Inflammatory macrophage (primary cell): Measurements from ENCODE around the gene IREB2.
"Not testable (repeated sequence)": the region's sequence is repeated elsewhere in the genome, so short reads cannot be mapped to it uniquely, and the experiment has no call there.

Experiments used
- DNase-seq, 2 donors: peaks; one replicate each; pipeline ENCODE4 v3.0.0-alpha.2; 2020 to 2022

The IREB2 gene

DNA sequence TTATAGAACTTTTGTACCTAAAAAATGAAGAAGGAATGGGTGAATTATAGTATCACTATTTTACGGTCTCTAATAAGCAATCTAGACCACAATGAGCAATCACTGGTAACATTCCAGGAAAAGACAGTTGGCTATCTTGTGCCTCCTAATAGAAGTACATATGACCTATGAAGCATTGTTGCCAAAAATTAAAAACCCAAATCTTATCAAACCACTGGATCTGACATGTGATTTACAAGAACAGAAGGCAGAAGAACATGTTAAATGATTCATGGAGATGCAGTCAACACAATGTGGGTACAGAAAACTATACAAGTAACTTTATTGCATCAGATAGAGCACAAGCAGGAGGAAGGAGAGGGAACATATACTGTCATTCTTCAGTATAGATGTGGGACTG is 54.9 kb downstream of the IREB2 start:
- DNase-seq, result no peak

DNA sequence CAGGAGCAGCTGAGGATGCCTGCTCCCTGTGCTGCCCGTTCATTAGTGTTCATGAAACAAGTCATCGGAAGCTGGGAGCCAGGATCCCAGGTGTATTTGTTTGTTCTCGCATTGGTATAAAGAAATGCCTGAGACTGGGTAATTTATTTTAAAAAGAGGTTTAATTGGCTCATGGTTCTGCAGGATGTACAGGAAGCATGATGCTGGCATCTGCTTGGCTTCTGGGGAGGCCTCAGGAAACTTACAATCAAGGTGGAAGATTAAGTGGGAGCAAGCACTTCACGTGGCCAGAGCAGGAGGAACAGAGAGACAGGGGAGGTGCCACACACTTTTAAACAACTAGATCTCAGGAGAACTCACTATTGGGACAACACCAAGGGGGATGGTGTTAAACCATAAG is 63.8 kb downstream of the IREB2 start:
- no peak for DNase-seq

DNA sequence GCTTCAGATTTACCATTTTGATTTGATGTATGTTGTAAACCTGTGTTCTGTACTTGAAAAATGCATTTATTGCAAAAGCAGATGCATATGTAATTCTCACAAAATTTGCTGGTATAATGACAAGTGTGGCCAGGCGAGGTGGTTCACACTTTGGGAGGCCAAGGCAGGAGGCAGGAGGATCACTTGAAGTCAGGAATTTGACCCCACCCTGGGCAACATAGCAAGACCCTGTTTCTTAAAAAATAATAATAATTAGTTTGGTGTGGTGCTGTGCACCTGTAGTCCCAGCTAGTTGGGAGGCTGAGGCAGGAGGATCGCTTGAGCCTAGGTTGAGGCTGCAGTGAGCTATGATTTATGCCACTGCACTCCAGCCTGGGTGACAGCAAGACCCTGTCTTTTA is 64.6 kb downstream of the IREB2 start:
- DNase-seq, result no peak

DNA sequence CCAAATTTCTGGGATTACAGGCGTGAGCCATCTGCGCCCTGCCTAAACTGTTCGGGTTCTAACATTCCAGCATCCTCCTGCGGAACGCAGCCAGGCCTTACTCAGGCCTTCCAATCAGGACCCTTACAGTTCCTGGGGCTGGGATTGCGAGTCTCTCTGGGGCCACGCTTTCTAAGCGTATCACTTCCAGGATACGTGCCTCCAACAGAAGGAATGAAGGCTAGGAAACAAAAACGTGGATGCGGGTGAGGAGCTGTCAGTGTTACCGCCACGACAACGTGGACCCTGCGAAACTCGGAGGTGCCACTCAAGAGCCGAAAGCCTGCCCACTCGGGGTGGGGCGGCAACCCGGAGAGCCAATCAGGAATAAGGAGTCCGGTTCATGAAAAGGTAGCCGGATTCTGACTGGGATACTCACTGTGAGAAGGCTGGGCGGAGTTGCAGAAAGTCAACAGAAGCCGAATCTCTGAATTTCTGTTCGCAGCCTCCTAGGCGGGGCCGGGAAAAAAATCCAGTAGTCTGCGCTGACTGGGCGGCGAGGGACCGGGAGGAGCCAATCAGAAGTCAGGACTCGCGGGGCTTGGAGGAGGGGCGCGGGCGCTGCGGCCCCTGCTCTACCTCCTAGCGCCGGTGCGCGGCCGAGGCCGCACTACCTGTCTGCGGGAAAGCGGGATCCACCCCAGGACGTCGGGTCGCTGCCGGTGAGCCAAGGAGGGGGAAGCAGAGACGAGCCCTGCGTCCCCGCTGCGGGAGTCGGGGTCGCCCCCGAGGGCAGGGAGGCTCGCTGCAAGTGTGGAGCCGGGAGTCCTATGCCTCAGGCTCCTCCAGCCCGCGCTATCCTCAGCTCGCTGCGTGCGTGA is 69.2 kb downstream of the IREB2 start, which contains the start of gene HYKK:
HYKK (plus strand) TSS at position 607 of the 860 bp plus-strand sequence. CDS start 5,512 bp downstream, outside the sequence.
- DNase-seq, result peak; percentile 85 to 87

DNA sequence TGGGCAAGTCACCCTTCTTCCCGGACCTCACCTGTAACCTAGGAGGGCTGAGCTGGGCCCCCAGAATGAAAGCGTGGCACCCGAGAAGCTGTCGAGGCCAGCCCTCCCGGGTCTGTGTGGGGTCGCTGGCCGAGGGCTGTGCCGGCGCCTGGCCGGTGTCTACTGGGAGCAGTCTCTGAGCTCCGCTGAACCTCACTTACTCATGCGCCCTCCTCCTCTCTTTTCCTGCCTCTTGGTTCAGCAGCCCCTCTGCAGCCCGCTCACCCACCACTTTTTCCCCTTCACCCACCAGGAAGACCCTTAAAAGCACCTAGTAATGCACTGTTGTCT is 69.8 kb downstream of the IREB2 start:
- DNase-seq, result no peak

DNA sequence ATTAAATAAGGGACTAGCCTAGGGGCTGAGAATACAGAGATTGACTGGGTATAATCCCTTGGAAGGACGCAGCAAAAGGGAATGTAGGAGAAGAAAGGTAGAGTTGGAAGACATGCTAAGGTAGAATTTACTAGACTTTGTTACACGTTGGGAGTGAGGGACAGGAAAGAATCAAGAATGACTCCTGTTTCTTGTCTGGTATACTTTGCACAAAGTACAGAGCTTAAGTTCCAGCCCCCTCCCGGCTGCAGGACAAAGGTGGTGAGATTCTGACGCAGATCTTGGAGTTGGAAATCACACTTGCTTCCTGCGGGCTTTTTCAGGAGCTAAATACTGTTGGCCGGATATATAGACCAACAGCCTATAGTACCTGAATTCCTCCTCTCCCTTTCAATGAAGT is 70.3 kb downstream of the IREB2 start:
- DNase-seq, result no peak

DNA sequence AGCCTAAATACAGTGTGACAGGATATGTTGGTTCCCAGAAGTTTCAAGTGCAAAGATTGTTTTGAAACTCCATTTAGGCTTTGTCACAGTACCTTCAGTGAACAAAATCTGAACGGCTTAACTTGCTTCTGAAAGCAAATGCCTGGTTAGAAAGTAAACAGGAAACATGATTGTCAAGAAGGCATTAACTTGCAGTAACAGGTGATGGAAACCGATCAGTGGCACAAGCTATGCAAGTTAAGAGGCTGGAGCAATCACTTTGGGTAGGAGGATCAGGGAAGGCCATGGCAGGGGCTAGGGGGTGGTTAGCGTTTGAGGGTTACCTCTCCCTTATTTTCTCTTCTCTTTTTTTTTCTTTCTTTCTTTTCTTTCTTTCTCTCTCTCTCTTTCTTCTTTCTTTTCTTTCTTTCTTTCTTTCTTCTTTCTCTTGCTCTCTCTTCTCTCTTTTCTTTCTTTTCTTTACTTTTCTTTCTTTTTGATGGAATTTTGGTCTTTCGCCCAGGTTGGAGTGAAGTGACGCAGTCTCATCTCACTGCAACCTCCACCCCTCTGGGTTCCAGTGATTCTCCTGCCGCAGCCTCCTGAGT is 71.8 kb downstream of the IREB2 start:
- DNase-seq, result no peak

DNA sequence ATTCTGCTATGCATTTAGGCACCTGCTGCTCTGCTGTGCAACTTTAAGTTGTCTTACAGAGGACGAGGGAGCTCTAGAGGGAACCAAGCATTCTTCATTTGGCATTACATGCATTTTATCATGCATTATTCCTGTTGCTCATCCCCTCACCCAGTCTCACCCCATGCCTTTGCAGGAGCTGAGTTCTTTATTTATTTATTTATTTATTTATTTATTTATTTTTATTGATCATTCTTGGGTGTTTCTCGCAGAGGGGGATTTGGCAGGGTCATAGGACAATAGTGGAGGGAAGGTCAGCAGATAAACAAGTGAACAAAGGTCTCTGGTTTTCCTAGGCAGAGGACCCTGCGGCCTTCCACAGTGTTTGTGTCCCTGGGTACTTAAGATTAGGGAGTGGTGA is 82.0 kb downstream of the IREB2 start:
- not testable (repeated sequence) for DNase-seq

DNA sequence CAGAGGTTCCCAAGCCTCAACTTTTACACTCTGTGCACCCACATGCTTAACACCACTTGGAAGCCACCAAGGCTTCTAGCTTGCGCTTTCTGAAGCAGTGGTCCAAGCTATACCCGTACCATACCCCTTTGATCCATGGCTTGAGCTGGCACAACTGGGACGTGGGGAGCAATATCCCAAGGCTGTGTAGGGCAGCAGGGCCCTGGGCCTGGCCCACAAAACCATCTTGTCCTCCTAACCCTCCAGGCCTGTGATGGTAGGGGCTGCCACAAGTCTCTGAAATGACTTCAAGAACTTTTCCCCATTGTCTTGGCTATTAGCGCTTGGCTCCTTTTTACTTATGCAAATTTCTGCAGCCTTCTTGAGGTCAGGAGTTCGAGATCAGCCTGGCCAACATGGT is 86.2 kb downstream of the IREB2 start:
- no peak for DNase-seq

DNA sequence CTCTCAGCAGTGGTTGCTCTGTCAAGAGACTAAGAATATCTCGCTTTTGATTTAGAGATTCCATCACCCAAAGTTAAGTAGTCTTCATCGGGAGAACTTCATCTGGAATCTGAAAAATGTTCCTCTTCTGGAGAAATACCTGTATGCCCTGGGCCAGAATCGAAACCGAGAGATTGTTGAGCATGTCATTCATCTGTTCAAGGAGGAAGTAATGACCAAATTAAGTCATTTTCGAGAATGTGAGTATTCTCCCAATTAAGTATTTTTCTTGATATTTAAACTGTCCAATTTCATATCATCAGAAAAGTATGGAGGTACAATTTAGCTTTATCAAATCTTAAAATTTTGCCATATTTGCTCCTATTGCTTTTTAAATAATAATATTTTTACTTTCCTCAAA is 89.3 kb downstream of the IREB2 start:
- DNase-seq, result no peak

DNA sequence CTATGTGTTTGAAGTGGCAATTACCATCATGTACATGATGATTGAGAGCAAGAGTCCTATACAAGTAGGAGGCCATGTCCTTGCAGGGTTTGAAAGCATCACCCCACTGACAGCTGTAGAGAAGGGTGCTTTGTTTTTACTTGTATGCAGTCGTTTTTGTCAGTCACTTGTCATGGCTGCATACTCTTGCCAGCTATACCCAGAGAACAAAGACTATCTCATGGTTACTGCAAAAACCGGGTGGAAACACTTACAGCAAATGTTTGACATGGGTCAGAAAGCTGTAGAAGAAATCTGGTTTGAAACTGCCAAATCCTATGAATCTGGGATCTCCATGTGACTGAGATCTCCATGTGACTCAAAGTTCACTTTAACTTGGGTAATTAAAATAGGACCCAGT is 95.3 kb downstream of the IREB2 start:
- no peak for DNase-seq

DNA sequence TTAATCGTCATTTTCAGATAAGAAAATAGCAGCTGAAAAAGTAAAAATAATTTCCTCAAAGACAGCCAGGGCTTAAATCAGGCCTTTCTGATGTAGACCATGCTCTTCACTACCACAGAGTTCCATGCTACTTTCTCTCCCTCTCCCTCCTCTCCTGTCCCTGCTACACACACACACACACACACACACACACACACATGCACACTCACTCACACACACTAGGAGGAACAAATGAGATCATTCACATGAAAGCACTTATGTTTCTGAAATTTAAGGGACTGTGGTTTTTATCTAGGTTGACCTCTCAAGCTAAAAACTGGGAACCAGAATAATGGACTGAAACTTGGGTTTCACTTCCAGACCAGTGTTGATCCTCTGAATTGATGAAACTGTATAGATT is 98.1 kb downstream of the IREB2 start:
- DNase-seq, result no peak

DNA sequence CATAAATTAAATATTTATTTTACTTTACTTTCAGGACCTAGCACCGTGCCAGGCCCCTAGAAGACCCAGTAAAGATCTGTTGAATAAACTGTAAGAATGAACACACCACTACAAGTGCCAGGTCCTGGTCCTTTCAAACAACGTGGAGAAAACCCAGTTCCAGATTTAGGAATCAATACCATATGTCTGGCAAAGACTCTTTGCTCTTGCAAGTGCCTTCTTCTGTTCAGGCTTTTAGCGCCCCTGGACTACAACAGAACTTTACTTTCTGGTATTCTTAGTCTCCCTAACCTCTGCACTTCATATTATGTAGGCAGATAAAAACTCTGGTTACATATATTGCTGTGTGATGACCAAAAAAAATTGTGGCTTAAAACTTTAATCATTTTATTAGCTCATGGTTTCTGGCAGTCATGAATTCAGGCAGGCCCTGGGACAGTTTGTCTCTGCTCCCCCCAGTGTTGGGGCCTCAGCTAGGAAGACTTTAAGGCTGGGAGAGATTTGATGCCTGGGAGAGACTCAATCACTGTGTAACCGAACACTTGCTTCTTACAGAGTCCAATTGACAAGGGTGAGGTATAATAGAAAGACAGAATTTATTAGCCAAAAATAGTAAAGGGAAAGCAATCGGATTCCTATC is 99.4 kb downstream of the IREB2 start:
- DNase-seq, result no peak

DNA sequence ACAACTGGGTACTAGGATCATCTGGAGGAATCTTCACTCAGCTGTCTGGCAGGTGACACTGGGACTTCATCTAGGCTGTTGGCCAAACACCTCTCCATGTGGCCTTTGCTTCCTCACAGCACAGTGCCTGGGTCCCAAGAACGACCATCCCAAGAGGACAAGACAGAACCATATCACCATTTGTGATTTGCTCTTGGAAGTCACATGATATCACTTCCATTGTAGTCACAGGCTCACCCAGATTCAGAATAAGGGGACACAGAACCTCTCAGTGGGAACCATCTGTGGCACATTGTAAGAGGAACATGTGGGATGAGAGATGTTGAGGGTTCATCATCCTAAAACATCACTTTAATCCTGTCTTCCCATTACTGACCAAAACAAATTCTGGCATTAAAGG is 100.3 kb downstream of the IREB2 start:
- DNase-seq, result no peak

DNA sequence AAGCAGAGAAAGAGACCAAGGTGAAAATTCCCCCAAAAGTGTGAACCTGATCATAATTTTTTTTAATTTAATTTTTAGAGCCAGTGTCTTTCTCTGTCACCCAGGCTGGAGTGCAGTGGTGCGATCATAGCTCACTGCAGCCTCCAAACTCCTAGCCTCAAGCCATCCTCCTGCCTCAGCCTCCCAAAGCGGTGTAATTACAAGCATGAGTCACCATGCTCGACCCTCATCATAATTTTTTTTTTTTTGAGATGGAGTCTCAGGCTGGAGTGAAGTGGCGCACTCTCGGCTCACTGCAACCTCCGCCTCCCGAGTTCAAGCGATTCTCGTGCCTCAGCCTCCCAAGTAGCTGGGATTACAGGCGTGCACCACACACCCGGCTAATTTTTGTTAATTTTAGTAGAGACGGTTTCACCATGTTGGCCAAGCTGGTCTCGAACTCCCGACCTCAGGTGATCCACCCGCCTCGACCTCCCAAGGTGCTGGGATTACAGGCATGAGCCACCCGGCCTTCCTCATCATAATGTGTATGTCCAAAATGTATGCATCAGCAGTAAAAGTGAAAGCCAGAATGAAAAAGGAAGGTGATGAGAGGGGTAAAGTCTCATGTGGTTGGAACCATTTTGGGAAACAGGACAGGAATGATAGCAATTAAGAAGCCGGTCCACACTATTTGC is 101.6 kb downstream of the IREB2 start:
- not testable (repeated sequence) for DNase-seq

DNA sequence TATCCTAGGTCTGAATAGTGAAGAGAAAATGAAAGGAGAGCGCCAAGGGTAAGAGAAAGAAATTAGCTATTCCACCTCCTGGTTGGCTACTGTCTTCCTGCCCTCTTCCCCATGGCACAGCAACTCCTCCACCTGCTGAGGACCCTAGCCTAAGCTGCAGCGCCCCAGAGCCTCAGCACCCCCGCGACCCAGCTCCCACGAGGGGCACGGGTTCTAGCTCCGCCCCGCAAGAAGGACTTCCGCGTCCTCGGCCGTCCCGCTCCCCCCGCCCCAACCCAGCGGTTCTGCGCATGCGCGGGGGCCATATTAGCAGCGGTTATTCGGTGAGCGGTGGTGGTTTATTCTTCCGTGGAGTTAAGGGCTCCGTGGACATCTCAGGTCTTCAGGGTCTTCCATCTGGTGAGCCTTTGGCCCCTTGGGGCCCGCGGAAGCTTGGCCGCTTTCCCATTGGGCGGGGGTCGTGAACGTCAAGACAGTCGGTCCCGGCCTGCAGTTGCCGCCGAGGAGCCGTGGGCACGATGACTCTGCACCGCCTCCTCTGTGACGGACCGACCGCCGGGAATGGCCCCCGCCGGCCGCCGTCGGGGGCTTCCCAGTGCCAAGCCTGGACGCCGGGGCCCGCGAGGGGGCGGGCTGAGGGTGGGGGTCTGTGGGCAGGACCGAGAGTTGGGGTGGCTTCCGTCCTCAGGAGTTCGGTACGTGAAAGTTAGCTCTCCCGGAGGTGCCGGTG is 102.3 kb downstream of the IREB2 start, which contains the start of gene PSMA4:
PSMA4 (plus strand) TSS at position 304 of the 730 bp plus-strand sequence. CDS start 1,484 bp downstream, outside the sequence.
- peak; percentile 91 to 94 for DNase-seq

DNA sequence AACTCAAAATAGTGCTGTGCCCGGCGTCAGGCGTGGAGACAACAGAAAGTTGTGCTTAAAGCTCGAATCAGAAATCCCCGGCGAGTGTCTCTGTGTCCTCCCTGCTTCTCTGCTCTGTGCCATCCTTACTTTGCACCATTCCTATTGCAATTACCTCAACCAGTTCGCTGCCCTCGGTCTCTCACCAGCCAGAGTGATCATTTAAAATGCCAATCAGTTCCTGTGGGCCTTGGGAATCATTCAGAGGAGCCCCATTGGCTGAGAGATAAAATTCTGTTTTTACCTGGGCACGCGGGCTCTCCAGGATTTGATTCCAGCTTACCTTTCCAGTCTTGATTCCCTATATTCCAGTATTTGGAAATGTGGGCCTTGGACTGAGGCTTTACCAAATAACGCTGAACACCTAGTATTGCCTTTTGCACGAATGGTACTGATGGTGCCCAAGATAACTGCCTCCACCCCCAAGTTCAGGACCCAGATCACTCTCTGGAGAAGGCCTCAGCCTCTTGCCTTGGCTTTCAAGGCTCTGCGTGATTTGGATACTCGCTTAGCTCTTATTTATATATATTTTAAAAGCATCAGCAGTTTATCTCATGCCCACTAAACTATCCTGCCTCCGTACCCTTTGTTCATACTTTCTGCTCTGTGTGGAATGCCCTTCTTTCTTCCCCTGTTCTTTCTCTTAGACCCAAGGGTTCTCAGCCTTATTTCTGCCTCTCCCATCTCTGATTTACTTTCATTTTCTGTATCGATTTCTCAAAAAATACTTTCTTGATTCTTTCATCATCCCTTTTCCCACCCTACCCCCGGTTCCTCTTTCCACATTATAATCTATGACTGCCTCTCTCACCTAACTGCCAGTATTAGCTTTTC is 103.1 kb downstream of the IREB2 start:
- DNase-seq, result peak in 1 of 2 donors; percentile 39

DNA sequence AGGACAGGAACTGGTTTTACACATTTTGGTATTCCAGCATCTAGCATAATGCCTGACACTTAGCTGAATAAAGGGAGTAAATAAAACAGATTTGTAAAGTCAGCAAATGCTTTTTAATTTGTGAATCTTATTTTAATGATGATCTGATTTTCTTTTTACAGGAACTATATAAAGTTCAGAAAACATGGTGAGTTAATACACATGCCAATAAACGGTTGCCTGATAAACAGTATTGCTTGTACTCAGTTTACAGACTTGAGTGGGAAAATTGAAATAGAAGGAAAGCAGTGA is 103.7 kb downstream of the IREB2 start:
- DNase-seq, result no peak

DNA sequence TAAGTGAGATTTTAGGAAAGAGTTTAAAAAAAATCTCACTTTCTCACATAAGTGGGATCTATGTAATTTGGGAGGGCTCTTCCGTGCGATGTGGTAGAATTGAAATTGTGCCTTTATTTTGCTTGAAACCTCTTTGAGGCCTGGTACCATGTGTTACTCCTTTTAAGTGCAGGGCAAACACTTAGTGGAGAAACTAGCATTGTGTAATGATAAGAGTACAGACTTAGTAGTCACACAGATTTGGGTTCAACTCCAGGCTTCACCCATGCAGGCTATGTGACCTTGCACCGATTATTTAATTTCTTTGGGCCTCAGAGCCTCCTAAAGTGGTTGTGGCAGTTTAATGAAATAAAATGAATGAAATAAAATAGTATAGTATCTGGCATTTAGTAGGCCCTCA is 104.6 kb downstream of the IREB2 start:
- no peak for DNase-seq

DNA sequence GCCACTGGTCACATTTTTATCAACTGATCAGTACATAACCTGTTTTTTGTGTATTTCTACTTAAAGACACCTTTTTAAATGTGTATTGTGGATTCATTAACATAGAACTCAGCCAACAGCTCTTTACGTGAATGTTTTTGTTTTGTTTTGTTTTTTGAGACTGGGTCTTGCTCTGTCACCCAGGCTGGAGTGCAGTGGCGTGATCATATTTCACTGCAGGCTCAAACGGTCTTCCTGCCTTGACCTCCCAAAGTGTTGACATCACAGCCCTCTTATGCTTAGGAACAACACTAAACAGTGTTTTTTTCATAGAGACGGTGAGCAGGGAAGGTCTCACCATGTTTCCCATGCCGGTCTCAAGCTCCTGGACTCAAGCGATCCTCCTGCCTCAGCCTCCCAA is 112.2 kb downstream of the IREB2 start:
- DNase-seq, result no peak

DNA sequence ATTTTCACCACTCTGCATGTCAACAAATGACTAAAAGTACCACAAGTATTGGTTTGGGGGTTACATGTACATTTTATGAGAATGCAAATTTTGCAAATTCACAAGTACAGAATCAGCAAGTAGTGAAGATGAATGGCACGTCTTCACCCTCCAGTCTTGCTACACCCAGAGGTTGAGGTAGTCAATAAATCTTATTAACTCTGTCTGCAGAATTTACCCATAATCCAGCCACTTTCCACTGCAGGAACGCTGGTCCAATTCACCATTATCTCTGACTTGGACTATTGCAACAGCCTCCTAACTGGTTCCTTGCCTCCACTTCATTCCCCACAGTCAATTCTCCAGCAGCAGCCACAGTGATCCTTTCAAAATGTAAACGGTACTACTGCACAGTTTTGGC is 112.8 kb downstream of the IREB2 start:
- DNase-seq, result no peak
